ENCODE results near the gene CST5.

- TF ChIP-seq CTCF (IDR thresholded peaks at IDR 0.05) (no peak), POLR2AphosphoS5 (IDR thresholded peaks at IDR 0.05) (no peak), POLR2A (IDR thresholded peaks at IDR 0.05) (no peak)
These were observed 37.9 kb downstream of the CST5 start for GRCh38 chr20:23841693-23842092.

Measured in prostate gland (tissue), 2 donors.